A549 (cell line): Measurements from ENCODE around the gene CREBL2.

Source experiments
- CHD2 ChIP-seq: fragments of 150-350 bp; IDR thresholded peaks from 2 replicates; pipeline ENCODE4 v1.6.1; 2014; ENCODE audit warnings: low read length; ENCODE audit not compliant: partially characterized antibody
- CHD4 ChIP-seq: fragments of 200-600 bp; sonication (generic); IDR thresholded peaks from 2 replicates; pipeline ENCODE4 v1.6.1; 2016; ENCODE audit warnings: antibody characterized with exemption, mild to moderate bottlenecking, borderline replicate concordance
- CTCF ChIP-seq: fragments of >200 bp; sonication (Bioruptor Twin); formaldehyde crosslinking; IDR thresholded peaks from 3 replicates; pipeline ENCODE4 v1.5.1; 2016
- ESRRA ChIP-seq: fragments of 150-350 bp; IDR thresholded peaks from 2 replicates; pipeline ENCODE4 v1.6.1; 2014; ENCODE audit warnings: mild to moderate bottlenecking, low read length, borderline replicate concordance
- PHF8 ChIP-seq: fragments of 200-600 bp; sonication (generic); IDR thresholded peaks from 2 replicates; pipeline ENCODE4 v1.6.1; 2016; ENCODE audit warnings: low read depth, mild to moderate bottlenecking, antibody characterized with exemption, moderate library complexity, borderline replicate concordance
- RFX5 ChIP-seq: fragments of 450-650 bp; IDR thresholded peaks from 2 replicates; pipeline ENCODE4 v1.7.1; 2014; ENCODE audit warnings: antibody characterized with exemption, mild to moderate bottlenecking, moderate library complexity

DNA sequence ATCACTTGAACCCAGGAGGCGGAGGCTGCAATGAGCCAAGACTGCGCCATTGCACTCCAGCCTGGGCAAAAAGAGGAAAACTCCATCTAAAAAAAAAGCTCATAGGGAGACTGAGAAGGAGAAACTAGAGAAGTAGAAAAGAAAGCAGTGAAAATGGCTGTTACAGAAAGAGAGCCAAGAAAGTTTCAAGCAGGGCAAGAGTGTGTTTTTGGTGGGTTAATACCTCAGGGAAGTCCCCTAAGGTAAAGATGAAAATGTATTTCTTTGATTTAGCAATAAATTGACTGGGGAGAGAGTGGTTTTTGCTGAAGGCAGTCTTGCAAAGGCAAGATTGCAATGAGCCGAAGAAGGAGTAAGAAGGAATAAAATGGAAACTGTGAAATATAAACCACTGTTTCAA lies 39.0 kb upstream of the CREBL2 start:
- TF ChIP-seq CTCF (no peak), CHD2 (no peak), RFX5 (no peak), PHF8 (no peak), ESRRA (no peak), CHD4 (no peak)
